Placental pericyte (primary cell): ENCODE measurements around the gene PDK3. TPM values are rescaled to one million over a fixed set of nuclear protein-coding genes. Genes with fewer than 3 reads are reported as not detected.

Source experiments
- small RNA-seq: library from RNA; depleted of rRNA; stranded (forward); fragments of <200 nt; gene quantifications from one replicate; pipeline ENCODE3, GENCODE V24; 2012; ENCODE audit warnings: low replicate concordance
- total RNA-seq: library from RNA; depleted of rRNA; stranded (reverse); fragments of >200 nt; gene quantifications from 2 replicates; pipeline ENCODE4 v1.2.3, GENCODE V29; 2012

Gene PDK3
- 3.1 and 5.3 TPM in 2 replicates for total RNA-seq

DNA sequence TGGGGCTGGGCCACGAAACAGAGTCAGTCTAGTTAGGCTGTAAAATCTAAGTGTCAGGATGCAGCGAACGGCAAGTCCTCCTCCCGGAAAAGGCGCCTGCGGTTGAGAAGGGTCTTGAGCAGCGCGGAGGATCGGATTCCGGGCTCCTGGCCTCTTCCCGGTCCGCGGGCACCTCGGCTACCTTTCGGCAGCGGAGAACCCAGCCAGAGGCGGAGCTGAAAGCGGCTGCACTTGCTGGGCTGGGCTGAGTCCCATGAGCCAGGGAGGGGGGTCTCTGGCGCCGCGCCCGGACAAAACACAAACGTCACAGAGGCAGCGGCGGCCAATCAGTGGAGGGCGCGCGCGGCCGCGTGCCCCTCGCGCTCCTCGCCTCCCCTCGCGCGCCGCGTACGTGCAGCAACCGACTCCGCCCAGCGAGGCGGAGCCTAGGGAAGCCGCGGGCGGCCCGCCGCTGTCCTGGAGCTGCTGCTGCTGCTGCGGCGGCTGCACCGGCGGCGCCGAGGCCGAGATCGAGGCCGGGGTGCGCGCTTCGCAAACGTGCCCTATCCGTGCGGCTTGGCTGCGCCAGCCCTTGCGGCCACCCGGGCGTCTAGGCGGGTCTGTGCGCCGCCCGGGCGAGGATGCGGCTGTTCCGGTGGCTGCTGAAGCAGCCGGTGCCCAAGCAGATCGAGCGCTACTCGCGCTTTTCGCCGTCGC lies at the start of gene PDK3:
PDK3 (plus strand) TSS at position 451 of the 696 bp plus-strand sequence; CDS start at position 621, 170 bp downstream.

Small RNA genes within 50 kb of the gene (small RNA-seq; reads per million reads assigned to genes)
- not detected for gene SNRPEP9

Other genes with a start within 250 kb of the PDK3 start
- under 0.01 and 0.43 TPM in 2 replicates for gene SUPT20HL2, start 151.2 kb upstream of the PDK3 start, total RNA-seq
- gene SUPT20HL1, start 104.6 kb upstream of the PDK3 start, total RNA-seq, result 0.14 TPM in 1 of 2 replicates, not detected in the other
- gene PCYT1B, start 182.1 kb downstream of the PDK3 start, total RNA-seq, result under 0.01 and 0.14 TPM in 2 replicates
- 6.1 and 21.0 TPM in 2 replicates for gene POLA1, start 228.6 kb downstream of the PDK3 start, total RNA-seq